H9 (cell line): ENCODE measurements around the gene SULT1A2. TPM values are rescaled to one million over a fixed set of nuclear protein-coding genes. Genes with fewer than 3 reads are reported as not detected.
"Not testable (repeated sequence)": the region's sequence is repeated elsewhere in the genome, so short reads cannot be mapped to it uniquely, and the experiment has no call there.

Experiments
- DNase-seq: peaks from one replicate; pipeline ENCODE4 v3.0.0-alpha.2; 2017
- H2AFZ ChIP-seq: one replicate; pipeline ENCODE4 v1.6.1; 2013; ENCODE audit warnings: mild to moderate bottlenecking, low read length, control low read depth, moderate library complexity
- H2AK5ac ChIP-seq: 2 replicates; pipeline ENCODE4 v1.6.1; 2013; ENCODE audit warnings: low read length, control low read depth, mixed read lengths; ENCODE audit not compliant: insufficient read length
- H2BK120ac ChIP-seq: one replicate; pipeline ENCODE4 v1.6.1; 2013; ENCODE audit warnings: low read depth, mild to moderate bottlenecking, low read length, control low read depth, inconsistent platforms; ENCODE audit not compliant: poor library complexity, severe bottlenecking
- H2BK12ac ChIP-seq: 2 replicates; pipeline ENCODE4 v1.6.1; 2013; ENCODE audit warnings: low read length, control low read depth, mixed read lengths, low read depth; ENCODE audit not compliant: insufficient read length
- H2BK15ac ChIP-seq: 2 replicates; pipeline ENCODE4 v1.6.1; 2013; ENCODE audit warnings: low read depth, low read length, control low read depth
- H2BK20ac ChIP-seq: one replicate; pipeline ENCODE4 v1.6.1; 2013; ENCODE audit warnings: low read depth, mild to moderate bottlenecking, low read length, control low read depth, inconsistent platforms; ENCODE audit not compliant: poor library complexity, severe bottlenecking
- H2BK5ac ChIP-seq: 2 replicates; pipeline ENCODE4 v1.6.1; 2013; ENCODE audit warnings: low read length, control low read depth, mixed read lengths; ENCODE audit not compliant: insufficient read length
- H3K14ac ChIP-seq: 2 replicates; pipeline ENCODE4 v1.6.1; 2013; ENCODE audit warnings: low read length, control low read depth; ENCODE audit not compliant: insufficient read depth
- H3K18ac ChIP-seq: 2 replicates; pipeline ENCODE4 v1.6.1; 2013; ENCODE audit warnings: low read depth, mild to moderate bottlenecking, mixed read lengths, low read length, control low read depth; ENCODE audit not compliant: insufficient read length
- H3K23ac ChIP-seq: 2 replicates; pipeline ENCODE4 v1.6.1; 2013; ENCODE audit warnings: low read length, control low read depth, mixed read lengths, low read depth; ENCODE audit not compliant: insufficient read length
- H3K23me2 ChIP-seq: 2 replicates; pipeline ENCODE4 v1.6.1; 2013; ENCODE audit warnings: low read depth, mild to moderate bottlenecking, mixed read lengths, low read length, control low read depth; ENCODE audit not compliant: insufficient read length, poor library complexity, severe bottlenecking
- H3K27ac ChIP-seq: 2 replicates; pipeline ENCODE4 v1.5.1; 2013; ENCODE audit warnings: low read length, control low read depth, mixed read lengths, low read depth; ENCODE audit not compliant: insufficient read length
- H3K27me3 ChIP-seq: 2 replicates; pipeline ENCODE4 v1.6.1; 2013; ENCODE audit warnings: low read length, control low read depth, inconsistent platforms; ENCODE audit not compliant: insufficient read depth
- H3K4ac ChIP-seq: 2 replicates; pipeline ENCODE4 v1.6.1; 2013; ENCODE audit warnings: low read depth, mild to moderate bottlenecking, control low read depth, inconsistent platforms, low read length, moderate library complexity
- H3K4me1 ChIP-seq: 2 replicates; pipeline ENCODE4 v1.6.1; 2013; ENCODE audit warnings: low read length, control low read depth, inconsistent platforms; ENCODE audit not compliant: insufficient read depth
- H3K4me2 ChIP-seq: 2 replicates; pipeline ENCODE4 v1.6.1; 2013; ENCODE audit warnings: low read length, control low read depth, mixed read lengths; ENCODE audit not compliant: insufficient read length, insufficient read depth
- H3K56ac ChIP-seq: 2 replicates; pipeline ENCODE4 v1.6.1; 2013; ENCODE audit warnings: low read depth, mild to moderate bottlenecking, mixed read lengths, low read length, control low read depth; ENCODE audit not compliant: insufficient read length
- H3K79me1 ChIP-seq: 2 replicates; pipeline ENCODE4 v1.6.1; 2013; ENCODE audit warnings: low read depth, mild to moderate bottlenecking, moderate library complexity, low read length, control low read depth, inconsistent platforms; ENCODE audit not compliant: insufficient read depth, poor library complexity, severe bottlenecking
- H3K79me2 ChIP-seq: 2 replicates; pipeline ENCODE4 v1.6.1; 2013; ENCODE audit warnings: low read length, control low read depth, inconsistent platforms; ENCODE audit not compliant: insufficient read depth
- H3K9ac ChIP-seq: 2 replicates; pipeline ENCODE4 v1.6.1; 2013; ENCODE audit warnings: low read length, control low read depth, mixed read lengths; ENCODE audit not compliant: insufficient read length; ENCODE audit errors: extremely low read depth
- H3K9me3 ChIP-seq: one replicate; pipeline ENCODE4 v1.6.1; 2013; ENCODE audit warnings: low read depth, low read length, inconsistent platforms; ENCODE audit not compliant: control insufficient read depth
- H3T11ph ChIP-seq: one replicate; pipeline ENCODE4 v1.6.1; 2013; ENCODE audit warnings: mild to moderate bottlenecking, low read length, control low read depth, inconsistent platforms
- H4K20me1 ChIP-seq: one replicate; pipeline ENCODE4 v1.6.1; 2013; ENCODE audit not compliant: control insufficient read depth, insufficient read length, insufficient read depth
- H4K5ac ChIP-seq: 2 replicates; pipeline ENCODE4 v1.6.1; 2013; ENCODE audit warnings: low read depth, mild to moderate bottlenecking, mixed read lengths, low read length, control low read depth; ENCODE audit not compliant: insufficient read length
- H4K8ac ChIP-seq: replicated peaks from 2 replicates; pipeline ENCODE4 v1.6.1; 2013; ENCODE audit warnings: low read length, control low read depth, mixed read lengths, low read depth; ENCODE audit not compliant: insufficient read length
- H4K91ac ChIP-seq: 2 replicates; pipeline ENCODE4 v1.6.1; 2013; ENCODE audit warnings: low read depth, mild to moderate bottlenecking, moderate library complexity, mixed read lengths, low read length, control low read depth; ENCODE audit not compliant: insufficient read length
- H3K27ac Mint-ChIP-seq, 3 experiments: 2 replicates in 2 of 3; 3 replicates in 1 of 3; pipeline ENCODE4 v1.8.0; 2020 to 2021; ENCODE audit warnings: mixed read lengths in 3 of 3, mild to moderate bottlenecking in 1 of 3, moderate library complexity in 1 of 3
- H3K27me3 Mint-ChIP-seq: 2 replicates; pipeline ENCODE4 v1.8.0; 2021; ENCODE audit warnings: low read depth, mild to moderate bottlenecking, moderate library complexity, mixed read lengths
- H3K36me3 Mint-ChIP-seq, 3 experiments: 2 replicates in 2 of 3; 3 replicates in 1 of 3; pipeline ENCODE4 v1.8.0; 2020 to 2021; ENCODE audit warnings: low read depth in 3 of 3, mixed read lengths in 3 of 3; ENCODE audit not compliant: insufficient read depth in 1 of 3
- H3K4me1 Mint-ChIP-seq, 2 experiments: 2 replicates each; pipeline ENCODE4 v1.8.0; 2020; ENCODE audit warnings: mixed read lengths in 2 of 2
- H3K4me3 Mint-ChIP-seq, 2 experiments: 2 replicates in 1 of 2; 3 replicates in 1 of 2; pipeline ENCODE4 v1.8.0; 2020 to 2021; ENCODE audit warnings: mild to moderate bottlenecking in 2 of 2, mixed read lengths in 2 of 2, moderate library complexity in 1 of 2
- H3K9me3 Mint-ChIP-seq, 2 experiments: 2 replicates in 1 of 2; 3 replicates in 1 of 2; pipeline ENCODE4 v1.8.0; 2020; ENCODE audit warnings: mild to moderate bottlenecking in 2 of 2, mixed read lengths in 2 of 2, moderate library complexity in 1 of 2
- WGBS: extraction: QIAGEN DNeasy Blood & Tissue Kit; methylation state at CpG from one replicate; pipeline ENCODE4 v1.1.7; 2013; ENCODE audit warnings: missing lambda C conversion rate, low lambda C conversion rate, mixed read lengths; ENCODE audit not compliant: insufficient read length; ENCODE audit errors: extremely low coverage; 5-methylcytosine and 5-hydroxymethylcytosine counted together
- total RNA-seq: library from RNA; stranded (reverse); gene quantifications from 2 replicates; pipeline ENCODE4 v1.2.1, GENCODE V29; 2021
- TF ChIP-seq, protein P1 (sequence below): fragments of 200-600 bp; sonication (generic); conservative IDR thresholded peaks from 3 replicates; pipeline ENCODE4 v1.8.0; 2021; ENCODE audit warnings: antibody characterized with exemption, mild to moderate bottlenecking

Gene SULT1A2
- total RNA-seq, 1 experiment from 2014 or later: 0.66 TPM

- no CpG with 5 or more reads among the region's 24 CpGs for WGBS
- peak; percentile 55 for DNase-seq
- not testable (repeated sequence) for H3K56ac ChIP-seq, H3K79me1 ChIP-seq, H4K91ac ChIP-seq, H2BK5ac ChIP-seq, H4K20me1 ChIP-seq, H3K9me3 ChIP-seq, H3K23ac ChIP-seq, H3K9me3 Mint-ChIP-seq, H3K4me1 ChIP-seq, H2BK12ac ChIP-seq, H3K4me2 ChIP-seq, H3T11ph ChIP-seq, H3K27me3 ChIP-seq, H2BK15ac ChIP-seq, H3K27me3 Mint-ChIP-seq, H3K27ac ChIP-seq, H2AK5ac ChIP-seq, H3K14ac ChIP-seq, H3K23me2 ChIP-seq, H3K36me3 Mint-ChIP-seq, H4K5ac ChIP-seq, H4K8ac ChIP-seq, H3K4me3 Mint-ChIP-seq, H2BK20ac ChIP-seq, H2AFZ ChIP-seq, H3K18ac ChIP-seq, H3K4ac ChIP-seq, H3K27ac Mint-ChIP-seq, H3K9ac ChIP-seq, H2BK120ac ChIP-seq, H3K79me2 ChIP-seq
- TF ChIP-seq, protein P1, sequence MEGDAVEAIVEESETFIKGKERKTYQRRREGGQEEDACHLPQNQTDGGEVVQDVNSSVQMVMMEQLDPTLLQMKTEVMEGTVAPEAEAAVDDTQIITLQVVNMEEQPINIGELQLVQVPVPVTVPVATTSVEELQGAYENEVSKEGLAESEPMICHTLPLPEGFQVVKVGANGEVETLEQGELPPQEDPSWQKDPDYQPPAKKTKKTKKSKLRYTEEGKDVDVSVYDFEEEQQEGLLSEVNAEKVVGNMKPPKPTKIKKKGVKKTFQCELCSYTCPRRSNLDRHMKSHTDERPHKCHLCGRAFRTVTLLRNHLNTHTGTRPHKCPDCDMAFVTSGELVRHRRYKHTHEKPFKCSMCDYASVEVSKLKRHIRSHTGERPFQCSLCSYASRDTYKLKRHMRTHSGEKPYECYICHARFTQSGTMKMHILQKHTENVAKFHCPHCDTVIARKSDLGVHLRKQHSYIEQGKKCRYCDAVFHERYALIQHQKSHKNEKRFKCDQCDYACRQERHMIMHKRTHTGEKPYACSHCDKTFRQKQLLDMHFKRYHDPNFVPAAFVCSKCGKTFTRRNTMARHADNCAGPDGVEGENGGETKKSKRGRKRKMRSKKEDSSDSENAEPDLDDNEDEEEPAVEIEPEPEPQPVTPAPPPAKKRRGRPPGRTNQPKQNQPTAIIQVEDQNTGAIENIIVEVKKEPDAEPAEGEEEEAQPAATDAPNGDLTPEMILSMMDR: peak; percentile 75
- peaks cover 18 to 26% of the 10 kb centered on the region in 2 experiments for H3K4me1 Mint-ChIP-seq
Measured at GRCh38 chr16:28615486-28616223, 18.8 kb upstream of the SULT1A2 start.

DNA sequence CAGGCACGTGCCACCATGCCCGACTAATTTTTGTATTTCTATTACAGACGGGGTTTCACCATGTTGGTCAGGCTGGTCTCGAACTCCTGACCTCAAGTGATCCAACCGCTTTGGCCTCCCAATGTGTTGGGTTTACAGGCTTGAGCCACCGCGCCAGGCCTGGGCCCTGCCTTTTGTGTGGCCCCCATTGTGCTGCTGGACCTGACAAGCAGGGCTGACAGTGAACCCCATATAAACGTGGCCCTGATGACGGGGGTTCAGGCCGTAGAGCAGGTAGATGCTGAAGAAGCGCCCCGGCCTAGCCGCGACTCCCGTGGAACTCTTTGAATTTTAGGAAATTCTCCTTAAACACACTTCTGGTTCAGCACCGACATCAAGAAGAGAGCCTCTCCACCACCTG lies 17.7 kb upstream of the SULT1A2 start:
- H3K23ac ChIP-seq, H4K91ac ChIP-seq, H2BK20ac ChIP-seq, H2BK15ac ChIP-seq, H3K27me3 ChIP-seq, H3K36me3 Mint-ChIP-seq, H4K8ac ChIP-seq, H2AFZ ChIP-seq, H3K18ac ChIP-seq, H3K23me2 ChIP-seq, H4K5ac ChIP-seq, H2BK12ac ChIP-seq, H2BK5ac ChIP-seq, H4K20me1 ChIP-seq, H3K27me3 Mint-ChIP-seq, DNase-seq, H3T11ph ChIP-seq, H3K79me1 ChIP-seq, H3K9me3 ChIP-seq, H3K9me3 Mint-ChIP-seq, H2AK5ac ChIP-seq, H3K9ac ChIP-seq, H3K27ac ChIP-seq, H3K56ac ChIP-seq, H3K4me2 ChIP-seq, H3K4me1 ChIP-seq, H3K4ac ChIP-seq, H3K14ac ChIP-seq, H2BK120ac ChIP-seq, H3K4me3 Mint-ChIP-seq, H3K27ac Mint-ChIP-seq, H3K79me2 ChIP-seq: not testable (repeated sequence)
- no CpG with 5 or more reads among the region's 16 CpGs for WGBS
- peaks cover 27 to 37% of the 10 kb centered on the region in 2 experiments for H3K4me1 Mint-ChIP-seq
